SK-N-SH (cell line): ENCODE measurements around the gene KANK4. TPM values are rescaled to one million over a fixed set of nuclear protein-coding genes. Genes with fewer than 3 reads are reported as not detected.

ENCODE experiments used
- CTCF ChIA-PET: fragments of 300-600, 350-600 bp; formaldehyde crosslinking; extraction: SDS; loops from one replicate; lab custom pipeline; 2021; lab: Yijun Ruan, JAX
- POLR2A ChIA-PET: fragments of 350-600 bp; sonication (Branson Sonifier 250); formaldehyde crosslinking; extraction: SDS; loops from one replicate; lab custom pipeline; 2020; ENCODE audit warnings: antibody characterized with exemption, inconsistent platforms; lab: Yijun Ruan, JAX
- DNase-seq: peaks from one replicate; pipeline ENCODE4 v3.0.0; 2012
- H2AFZ ChIP-seq: fragments of 200-600 bp; sonication (generic); 2 replicates; pipeline ENCODE4 v1.8.1; 2016; ENCODE audit warnings: antibody characterized with exemption, mild to moderate bottlenecking, low read depth
- H3F3A ChIP-seq: fragments of 200-600 bp; sonication (generic); replicated peaks from 2 replicates; pipeline ENCODE3; 2016; ENCODE audit warnings: antibody characterized with exemption, mild to moderate bottlenecking; ENCODE audit not compliant: insufficient read depth
- H3K27ac ChIP-seq, 2 experiments: fragments of 200-500 bp in 1 of 2; fragments of 200-600 bp in 1 of 2; sonication (Bioruptor generic) in 1 of 2; sonication (generic), shearing (Covaris generic) in 1 of 2; 2 replicates each; pipeline versions ENCODE4 v1.5.1 to v1.6.1; 2014 to 2016; ENCODE audit warnings: low read depth in 2 of 2, inconsistent platforms in 1 of 2, low read length in 1 of 2, mild to moderate bottlenecking in 1 of 2, mixed read lengths in 1 of 2
- H3K27me3 ChIP-seq: fragments of 200-600 bp; sonication (generic), shearing (Covaris generic); 2 replicates; pipeline ENCODE4 v1.6.1; 2016; ENCODE audit warnings: mixed run types; ENCODE audit not compliant: insufficient read depth
- H3K36me3 ChIP-seq, 2 experiments: fragments of 200-500 bp in 1 of 2; fragments of 200-600 bp in 1 of 2; sonication (Bioruptor generic) in 1 of 2; sonication (generic) in 1 of 2; replicated peaks in 1 of 2; 2 replicates each; pipeline versions ENCODE3 to v1.5.1; 2014 to 2016; ENCODE audit warnings: low read length in 1 of 2, mild to moderate bottlenecking in 1 of 2; ENCODE audit not compliant: insufficient read depth in 2 of 2, control insufficient read depth in 1 of 2
- H3K4me1 ChIP-seq, 2 experiments: fragments of 200-500 bp in 1 of 2; fragments of 200-600 bp in 1 of 2; sonication (Bioruptor generic) in 1 of 2; sonication (generic), shearing (Covaris generic) in 1 of 2; 2 replicates each; pipeline versions ENCODE4 v1.5.1 to v1.6.1; 2014 to 2016; ENCODE audit warnings: low read depth in 1 of 2, low read length in 1 of 2, mixed run types in 1 of 2; ENCODE audit not compliant: insufficient read depth in 2 of 2, control insufficient read depth in 1 of 2
- H3K4me2 ChIP-seq: fragments of 200-600 bp; sonication (generic), shearing (Covaris generic); 2 replicates; pipeline ENCODE4 v1.6.1; 2017; ENCODE audit warnings: mixed run types
- H3K4me3 ChIP-seq, 2 experiments: fragments of 200-500 bp in 1 of 2; fragments of 200-600 bp in 1 of 2; sonication (Bioruptor generic) in 1 of 2; sonication (generic), shearing (Covaris generic) in 1 of 2; 2 replicates each; pipeline versions ENCODE4 v1.5.1 to v1.8.1; 2014 to 2016; ENCODE audit warnings: low read depth in 2 of 2, inconsistent platforms in 1 of 2, low read length in 1 of 2, mild to moderate bottlenecking in 1 of 2, mixed read lengths in 1 of 2, moderate library complexity in 1 of 2
- H3K79me2 ChIP-seq: fragments of 200-600 bp; sonication (generic); 2 replicates; pipeline ENCODE4 v1.8.1; 2017; ENCODE audit warnings: mild to moderate bottlenecking; ENCODE audit not compliant: insufficient read depth
- H3K9ac ChIP-seq: fragments of 200-600 bp; sonication (generic); 2 replicates; pipeline ENCODE4 v1.6.1; 2017; ENCODE audit warnings: mixed run types
- H3K9me2 ChIP-seq: fragments of 200-600 bp; sonication (generic); 2 replicates; pipeline ENCODE4 v1.6.1; 2017; ENCODE audit warnings: mixed run types
- H3K9me3 ChIP-seq: fragments of 200-600 bp; sonication (generic); 2 replicates; pipeline ENCODE4 v1.6.1; 2017; ENCODE audit warnings: mixed run types, mild to moderate bottlenecking, moderate library complexity
- H4K20me1 ChIP-seq: fragments of 200-600 bp; sonication (generic); 2 replicates; pipeline ENCODE4 v1.6.1; 2017; ENCODE audit warnings: mild to moderate bottlenecking, mixed run types; ENCODE audit not compliant: insufficient read depth
- CHD2 ChIP-seq: fragments of 150-350 bp; IDR thresholded peaks from 2 replicates; pipeline ENCODE4 v1.6.1; 2018; ENCODE audit warnings: low read length; ENCODE audit not compliant: partially characterized antibody
- ELF1 ChIP-seq: IDR thresholded peaks from 2 replicates; pipeline ENCODE4 v1.4.0; 2012
- EZH2phosphoT487 ChIP-seq: fragments of 200-600 bp; sonication (generic); IDR thresholded peaks from 2 replicates; pipeline ENCODE4 v1.6.1; 2017; ENCODE audit warnings: low read depth, mixed run types, mild to moderate bottlenecking, antibody characterized with exemption, moderate library complexity, borderline replicate concordance
- FOXM1 ChIP-seq: IDR thresholded peaks from 2 replicates; pipeline ENCODE4 v1.4.0; 2012; ENCODE audit warnings: low read depth, mild to moderate bottlenecking
- NFIC ChIP-seq: IDR thresholded peaks from 2 replicates; pipeline ENCODE4 v1.4.0; 2012; ENCODE audit warnings: borderline replicate concordance
- PBX3 ChIP-seq: IDR thresholded peaks from 2 replicates; pipeline ENCODE4; 2012
- RCOR1 ChIP-seq: fragments of 150-350 bp; IDR thresholded peaks from 2 replicates; pipeline ENCODE4 v1.6.1; 2017; ENCODE audit warnings: antibody characterized with exemption, low read length
- WGBS: methylation state at CpG from one replicate; pipeline ENCODE4 v1.1.6; 2017; ENCODE audit warnings: low lambda C conversion rate; 5-methylcytosine and 5-hydroxymethylcytosine counted together
- polyA plus RNA-seq, 3 experiments: library from polyadenylated mRNA; depleted of rRNA; stranded (reverse); fragments of >200 nt; gene quantifications; 2 replicates each; pipeline ENCODE4 v1.2.3, GENCODE V29; 2012
- TF ChIP-seq, protein P1 (sequence below): IDR thresholded peaks from 2 replicates; pipeline ENCODE4 v1.4.0; 2012; ENCODE audit warnings: low read depth, borderline replicate concordance

Gene KANK4
- polyA plus RNA-seq, 1 of the 3 experiments (the other 2 are of a cell fraction), result not detected

- H3K27me3 ChIP-seq, result peaks cover 5% of the 10 kb centered on the region; the same call in 1 of the 2 replicates
- no peaks in the 10 kb centered on the region for H3K9me2 ChIP-seq
- CTCF ChIA-PET, result interaction anchor here (1.1 to 1.4 kb wide), 2 partner anchors 14 to 111 kb away, joined by 3 to 4 read pairs; no protein-coding TSS in a partner anchor
- POLR2A ChIA-PET, result no interaction called here
- no peaks in the 10 kb centered on the region for H3F3A ChIP-seq
- no peak overlapping the region for H3K27ac ChIP-seq
- no peak overlapping the region for H3K9ac ChIP-seq
- H4K20me1 ChIP-seq, result no peaks in the 10 kb centered on the region
- H3K4me3 ChIP-seq, result no peak overlapping the region
- TF ChIP-seq, protein P1, sequence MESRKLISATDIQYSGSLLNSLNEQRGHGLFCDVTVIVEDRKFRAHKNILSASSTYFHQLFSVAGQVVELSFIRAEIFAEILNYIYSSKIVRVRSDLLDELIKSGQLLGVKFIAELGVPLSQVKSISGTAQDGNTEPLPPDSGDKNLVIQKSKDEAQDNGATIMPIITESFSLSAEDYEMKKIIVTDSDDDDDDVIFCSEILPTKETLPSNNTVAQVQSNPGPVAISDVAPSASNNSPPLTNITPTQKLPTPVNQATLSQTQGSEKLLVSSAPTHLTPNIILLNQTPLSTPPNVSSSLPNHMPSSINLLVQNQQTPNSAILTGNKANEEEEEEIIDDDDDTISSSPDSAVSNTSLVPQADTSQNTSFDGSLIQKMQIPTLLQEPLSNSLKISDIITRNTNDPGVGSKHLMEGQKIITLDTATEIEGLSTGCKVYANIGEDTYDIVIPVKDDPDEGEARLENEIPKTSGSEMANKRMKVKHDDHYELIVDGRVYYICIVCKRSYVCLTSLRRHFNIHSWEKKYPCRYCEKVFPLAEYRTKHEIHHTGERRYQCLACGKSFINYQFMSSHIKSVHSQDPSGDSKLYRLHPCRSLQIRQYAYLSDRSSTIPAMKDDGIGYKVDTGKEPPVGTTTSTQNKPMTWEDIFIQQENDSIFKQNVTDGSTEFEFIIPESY, result no peak
- no peak for TF ChIP-seq FOXM1
- no peak for TF ChIP-seq CHD2
- no peak for TF ChIP-seq ELF1
- no peak for TF ChIP-seq EZH2phosphoT487
- H3K36me3 ChIP-seq, result no peaks in the 10 kb centered on the region
- H2AFZ ChIP-seq, result no peak overlapping the region
- H3K79me2 ChIP-seq, result no peaks in the 10 kb centered on the region
- no peaks in the 10 kb centered on the region for H3K9me3 ChIP-seq
- WGBS, result 82% methylated on average over 9 of the region's 9 CpGs
- H3K4me2 ChIP-seq, result no peak overlapping the region
- peaks cover 0 to 6% of the 10 kb centered on the region in 2 experiments; a peak in 1 of 4 replicates for H3K4me1 ChIP-seq
- no peak for DNase-seq
These were observed 2.0 kb downstream of the KANK4 start for GRCh38 chr1:62317021-62317768.

DNA sequence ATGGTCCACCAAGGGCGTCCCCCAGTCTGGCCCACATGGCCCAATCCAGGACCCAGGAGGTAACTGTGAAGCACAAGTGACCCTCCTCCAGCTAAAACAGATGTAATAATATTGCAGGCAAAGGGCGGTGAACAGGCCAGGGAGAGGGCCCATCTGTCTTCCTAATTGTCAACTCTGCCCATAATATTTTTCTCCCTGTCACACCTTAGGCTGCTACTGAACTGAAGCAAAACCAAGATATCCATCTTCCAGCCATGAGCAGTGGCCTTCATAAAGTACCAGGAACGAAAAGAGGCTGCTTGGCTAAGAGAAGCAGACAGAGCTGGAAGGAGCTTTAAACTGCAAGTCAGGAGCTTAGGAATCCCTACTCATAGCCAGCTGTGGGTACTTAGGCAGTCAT is 3.1 kb downstream of the KANK4 start:
- Histone ChIP-seq H3K9ac (no peak overlapping the region), H3K9me3 (no peaks in the 10 kb centered on the region), H3K27ac (no peak overlapping the region), H3K27me3 (peaks cover 5% of the 10 kb centered on the region; the same call in 1 of the 2 replicates), H3K4me3 (no peak overlapping the region), H3K4me2 (no peak overlapping the region), H3K4me1 (peaks cover 0 to 11% of the 10 kb centered on the region in 2 experiments; a peak in 1 of 4 replicates), H4K20me1 (no peaks in the 10 kb centered on the region), H3F3A (no peaks in the 10 kb centered on the region), H3K79me2 (no peaks in the 10 kb centered on the region), H2AFZ (no peak overlapping the region), H3K9me2 (no peaks in the 10 kb centered on the region), H3K36me3 (no peaks in the 10 kb centered on the region)
- CTCF ChIA-PET, result interaction anchor here (0.8 to 1.4 kb wide), 3 partner anchors 8 to 140 kb away, joined by 3 to 4 read pairs (median 4); no protein-coding TSS in a partner anchor
- WGBS, result 57% methylated on average over 3 of the region's 3 CpGs
- TF ChIP-seq RCOR1 (no peak), NFIC (no peak), PBX3 (no peak)
- POLR2A ChIA-PET, result interaction anchor here (0.5 kb wide), 1 partner anchor 87 kb away, joined by 3 read pairs; no protein-coding TSS in a partner anchor
- DNase-seq, result no peak
